GM21737 (cell line): Measurements from ENCODE around the gene ZMIZ1.

Experiments
- ATAC-seq: cut with Tn5 transposase; IDR thresholded peaks from one replicate; pipeline ENCODE4 v1.9.1; 2021; ENCODE audit warnings: mild to moderate bottlenecking, moderate library complexity; ENCODE audit not compliant: unreplicated experiment

Gene ZMIZ1

GRCh38 chr10:79224263-79224949 is 155.6 kb downstream of the ZMIZ1 start:
- no peak for ATAC-seq

DNA sequence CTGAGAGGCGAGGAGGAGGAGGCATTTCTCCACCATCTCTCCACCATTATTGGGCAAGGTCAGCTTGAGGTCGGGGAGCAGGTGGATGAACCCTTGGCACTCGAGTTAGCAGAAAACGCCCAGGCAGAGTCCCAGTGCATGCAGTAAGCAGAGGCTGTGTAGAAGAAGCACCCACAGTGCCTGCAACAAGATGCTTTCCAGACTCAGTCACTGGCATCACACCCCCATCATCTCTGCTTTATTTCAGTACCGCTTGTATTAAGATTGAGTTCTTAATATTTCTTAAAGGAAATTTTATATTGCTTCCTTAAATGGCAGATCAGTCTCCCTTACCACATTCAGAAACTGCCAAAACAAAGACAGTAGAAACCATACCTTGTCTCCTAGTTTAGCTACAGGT is 156.2 kb downstream of the ZMIZ1 start:
- ATAC-seq = no peak

- no peak for ATAC-seq
Observed at GRCh38 chr10:79226391-79227245, 157.9 kb downstream of the ZMIZ1 start.

DNA sequence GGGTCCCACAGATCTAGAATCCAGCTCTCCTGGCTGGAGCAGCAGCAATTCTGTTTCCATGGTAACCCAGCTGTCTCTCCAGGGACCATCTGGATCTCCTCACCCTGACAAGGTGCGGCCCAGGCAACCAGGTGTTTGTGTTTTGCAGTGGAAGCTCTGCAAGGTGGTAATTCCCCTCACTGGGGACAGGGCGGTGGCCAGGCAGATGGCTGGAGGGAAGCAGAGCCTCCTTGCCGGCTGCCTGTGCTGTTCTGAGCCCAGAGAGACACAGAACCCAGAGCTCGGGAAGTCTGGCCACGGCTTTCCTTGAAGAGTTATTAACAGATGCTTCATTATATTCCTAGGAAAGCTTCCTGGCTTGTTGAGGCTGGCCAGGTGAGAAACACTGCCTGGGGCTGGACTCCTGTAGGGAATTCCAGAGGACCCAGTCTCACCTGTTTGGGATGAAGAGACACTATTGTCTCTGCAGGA is 160.3 kb downstream of the ZMIZ1 start:
- no peak for ATAC-seq

DNA sequence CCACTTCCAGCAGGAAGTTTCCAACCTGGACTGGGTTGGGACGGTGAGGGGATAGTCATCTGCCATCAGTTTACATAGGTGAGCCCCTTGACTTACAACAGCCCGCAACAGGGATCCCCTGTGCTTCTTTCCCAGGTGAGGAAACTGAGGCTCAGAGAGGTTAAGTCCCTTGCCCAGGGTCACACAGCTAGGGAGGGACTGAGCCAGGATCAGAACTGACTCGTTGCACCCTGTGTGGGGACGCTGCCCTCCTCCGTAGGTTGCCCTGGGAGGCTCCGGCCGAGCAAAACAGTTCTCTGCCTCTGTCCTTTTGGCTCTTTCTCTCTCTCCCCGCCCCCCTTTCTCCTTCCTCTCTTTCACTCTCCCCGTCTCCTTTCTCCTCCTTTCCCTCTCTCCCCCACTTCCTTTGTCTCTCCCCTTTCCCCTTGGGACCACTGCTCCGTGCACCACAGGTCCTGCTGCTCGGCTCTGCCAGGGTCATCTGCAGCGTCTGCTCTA is 161.1 kb downstream of the ZMIZ1 start:
- ATAC-seq = no peak

GRCh38 chr10:79230328-79230830 is 161.6 kb downstream of the ZMIZ1 start:
- ATAC-seq = no peak

- no peak for ATAC-seq
Observed at GRCh38 chr10:79230850-79231249, 162.1 kb downstream of the ZMIZ1 start.

GRCh38 chr10:79231908-79232307 is 163.1 kb downstream of the ZMIZ1 start:
- no peak for ATAC-seq

DNA sequence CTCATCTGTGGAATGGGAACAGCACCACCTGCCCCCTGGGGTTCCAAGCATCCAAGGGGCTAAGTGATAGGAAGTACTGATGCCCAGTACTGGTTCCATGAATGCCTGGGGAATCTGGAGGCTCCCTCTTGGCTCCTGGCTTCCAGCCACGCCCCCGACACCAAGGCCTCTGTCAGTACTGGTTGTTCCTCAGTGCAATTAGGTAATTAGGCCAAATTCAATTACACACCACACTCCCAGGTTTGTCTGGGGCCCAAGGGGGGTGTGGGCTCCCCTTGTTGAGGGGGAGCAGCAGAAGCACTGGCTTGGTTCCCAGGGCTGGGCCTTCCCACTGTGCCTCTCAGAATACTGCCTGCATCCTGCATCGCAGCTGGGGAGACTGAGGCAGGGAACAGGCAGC is 164.1 kb downstream of the ZMIZ1 start:
- no peak for ATAC-seq

DNA sequence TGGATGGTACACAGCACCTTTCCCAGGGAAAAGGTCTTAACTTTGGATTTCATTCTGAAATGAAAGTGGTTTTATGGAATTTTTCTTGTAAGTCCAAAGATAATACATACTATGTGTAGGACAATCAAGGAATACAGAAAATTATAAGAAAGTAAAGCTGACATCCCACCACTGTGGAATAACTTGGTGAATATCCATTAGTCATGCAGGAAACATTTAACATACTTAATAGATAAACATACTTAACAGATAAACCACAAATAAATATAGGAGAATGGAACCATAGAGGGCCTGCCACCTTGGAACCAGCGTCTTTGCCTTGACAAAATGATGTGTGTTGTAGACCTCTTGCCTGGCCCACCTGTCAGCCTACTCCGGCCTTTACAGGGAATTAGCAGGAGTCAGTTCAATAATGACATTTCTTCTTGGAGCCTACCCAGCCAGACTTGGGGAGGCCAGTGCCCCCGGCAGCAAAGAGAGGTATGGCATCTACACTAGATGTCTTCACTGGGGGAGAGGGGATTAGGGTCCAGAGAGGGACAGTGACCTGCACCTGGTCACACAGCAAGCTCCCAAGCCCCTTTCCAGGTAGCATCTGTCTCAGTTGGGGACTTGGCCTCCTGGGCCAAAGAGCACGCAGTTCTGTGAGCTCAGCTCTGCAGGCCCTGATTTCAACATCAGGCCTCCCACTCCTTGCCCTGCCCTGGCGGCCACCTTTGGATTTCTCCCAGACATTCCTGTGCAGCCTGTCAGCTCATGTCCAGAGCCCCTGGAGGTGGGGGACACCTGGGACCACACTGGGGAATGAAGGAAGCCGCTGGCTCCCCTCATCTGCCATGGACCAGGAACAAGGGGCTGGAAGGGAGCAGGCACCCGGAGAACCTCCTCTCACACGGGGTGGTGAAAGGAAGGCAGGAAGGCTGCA is 165.9 kb downstream of the ZMIZ1 start:
- ATAC-seq = no peak

DNA sequence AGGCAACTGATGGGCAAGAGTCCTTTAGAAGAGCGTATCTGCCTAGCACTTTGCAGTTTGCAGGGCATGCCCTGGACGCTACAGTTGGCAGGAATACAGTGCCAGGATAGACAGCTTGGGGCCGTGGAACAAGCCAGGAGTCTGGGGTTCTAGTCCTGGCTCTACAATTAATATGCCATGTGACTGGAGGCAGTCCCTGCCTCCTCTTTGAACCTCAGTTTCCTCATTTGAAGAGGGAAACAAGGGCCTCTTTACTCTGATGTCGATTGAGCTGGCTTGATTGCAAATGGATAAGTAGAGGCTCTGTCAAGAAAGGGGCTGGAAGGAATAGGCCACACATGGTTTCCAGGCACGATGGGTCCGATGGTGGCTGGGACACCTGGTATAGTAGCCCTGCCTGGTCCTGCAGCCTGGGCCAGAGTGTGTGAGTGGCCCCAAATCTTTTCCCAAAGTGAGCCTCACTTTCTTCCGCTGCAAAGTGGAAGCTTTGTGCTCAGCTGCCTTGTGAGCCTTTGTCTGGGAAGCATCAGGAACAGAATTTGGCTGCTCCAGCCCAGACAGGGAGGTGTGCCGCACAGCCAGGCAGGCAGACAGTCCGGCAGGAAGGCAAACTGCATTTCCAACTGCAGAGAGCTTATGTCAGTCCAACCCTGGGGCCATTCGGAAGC is 167.1 kb downstream of the ZMIZ1 start:
- no peak for ATAC-seq

- no peak for ATAC-seq
Observed at GRCh38 chr10:79236433-79236765, 167.6 kb downstream of the ZMIZ1 start.

DNA sequence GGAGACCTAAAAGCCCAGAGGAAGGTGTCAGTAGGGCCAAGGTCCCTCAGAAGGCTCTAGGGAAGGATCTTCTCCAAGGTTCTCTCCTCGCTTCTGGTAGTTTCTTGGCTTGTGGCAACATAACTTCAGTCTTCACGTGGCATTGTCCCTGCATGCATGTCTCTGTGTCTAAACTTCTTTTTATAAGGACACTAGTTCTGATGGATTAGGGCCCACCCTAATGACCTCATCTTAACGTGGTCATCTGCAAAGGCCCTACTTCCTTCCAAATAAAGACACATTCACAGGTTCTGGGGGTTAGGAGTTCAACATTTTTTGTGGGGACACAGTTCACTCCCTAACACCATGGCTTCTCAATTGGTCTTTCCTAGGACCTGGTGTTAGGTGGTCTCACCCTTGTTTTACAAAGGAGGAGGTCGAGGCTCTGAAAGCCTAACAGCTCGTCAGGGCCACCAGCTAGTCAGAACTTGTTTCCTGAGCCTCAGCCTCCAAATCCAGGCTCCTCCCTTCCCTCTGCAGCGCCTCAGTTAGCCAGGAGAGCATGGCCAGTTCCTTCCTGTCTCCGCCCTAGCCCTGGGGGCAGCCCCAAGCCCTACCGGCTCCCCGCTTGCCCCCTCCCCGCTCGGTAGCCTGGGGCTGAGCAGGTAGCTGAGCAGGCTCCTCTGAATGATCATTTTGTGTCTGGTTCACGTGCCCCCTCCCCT is 168.8 kb downstream of the ZMIZ1 start:
- no peak for ATAC-seq

DNA sequence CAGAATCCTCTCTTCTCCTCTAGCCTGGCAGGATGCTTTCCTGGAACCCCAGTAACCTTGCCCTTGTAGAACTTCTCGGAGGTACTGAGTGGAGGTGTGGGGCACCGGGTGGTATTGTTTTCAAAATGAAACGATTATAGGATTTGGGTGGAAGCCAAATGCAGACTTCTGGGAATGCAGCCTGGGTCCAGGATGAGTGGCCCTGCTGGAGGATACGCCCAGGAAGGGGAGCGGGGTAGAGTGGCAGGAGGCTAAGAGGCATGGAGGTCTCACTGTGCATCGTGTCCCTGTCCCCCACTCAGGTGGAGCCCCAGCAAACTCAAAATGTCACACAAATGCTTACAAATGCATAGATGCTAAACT is 169.4 kb downstream of the ZMIZ1 start:
- ATAC-seq = no peak

- ATAC-seq = no peak
Observed at GRCh38 chr10:79238606-79239005, 169.8 kb downstream of the ZMIZ1 start.

- no peak for ATAC-seq
Observed at GRCh38 chr10:79239275-79239779, 170.6 kb downstream of the ZMIZ1 start.

DNA sequence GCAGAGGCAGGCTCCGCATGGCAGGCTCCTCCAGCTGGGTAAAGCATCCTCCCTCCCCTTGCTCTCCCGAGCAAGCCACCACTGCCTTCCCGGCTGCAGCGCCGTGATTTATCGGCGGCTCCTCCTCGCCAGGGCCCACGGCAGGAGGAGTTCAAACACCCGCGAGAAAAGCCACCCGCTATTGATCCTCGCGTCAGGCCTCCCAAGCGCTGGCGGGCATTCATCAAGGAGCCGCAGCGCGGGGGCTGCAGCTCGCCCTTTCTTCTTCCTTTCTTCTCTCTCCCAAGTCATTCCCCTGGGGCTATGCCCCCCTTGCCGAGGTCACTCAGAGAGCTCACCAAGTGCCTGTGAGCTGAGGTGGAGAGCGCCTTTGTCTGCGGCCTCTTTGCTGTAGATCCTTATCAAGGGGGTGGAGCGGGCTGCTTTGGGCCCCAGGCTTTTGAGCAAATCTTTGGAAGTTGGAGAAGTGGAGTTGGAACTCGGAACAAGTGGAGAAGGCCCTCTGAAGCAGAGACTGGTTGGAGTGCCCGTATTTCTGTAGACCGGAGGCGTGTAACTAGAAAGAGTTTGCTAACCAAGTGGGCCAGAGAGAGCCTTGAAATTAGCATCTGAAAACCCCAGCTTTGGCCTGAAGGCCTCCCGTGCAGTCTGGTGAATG is 171.3 kb downstream of the ZMIZ1 start:
- no peak for ATAC-seq

DNA sequence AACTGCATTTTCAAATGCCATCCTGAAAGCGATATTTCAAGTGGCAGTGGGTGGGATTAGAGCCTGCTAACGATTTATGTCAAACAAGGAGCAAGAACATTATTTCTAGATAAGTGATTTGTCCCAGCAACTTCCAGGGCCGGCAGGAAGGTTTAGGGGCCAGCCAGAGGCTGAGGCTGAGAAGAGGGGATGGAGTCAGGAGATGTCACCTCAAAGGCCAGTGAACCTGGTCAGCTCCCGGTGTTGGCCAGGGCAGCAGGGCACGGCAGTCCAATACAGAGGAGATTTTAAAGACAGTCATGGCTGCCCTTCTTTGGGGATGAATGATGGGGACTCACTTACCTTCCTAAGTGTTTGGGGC is 172.8 kb downstream of the ZMIZ1 start:
- no peak for ATAC-seq

DNA sequence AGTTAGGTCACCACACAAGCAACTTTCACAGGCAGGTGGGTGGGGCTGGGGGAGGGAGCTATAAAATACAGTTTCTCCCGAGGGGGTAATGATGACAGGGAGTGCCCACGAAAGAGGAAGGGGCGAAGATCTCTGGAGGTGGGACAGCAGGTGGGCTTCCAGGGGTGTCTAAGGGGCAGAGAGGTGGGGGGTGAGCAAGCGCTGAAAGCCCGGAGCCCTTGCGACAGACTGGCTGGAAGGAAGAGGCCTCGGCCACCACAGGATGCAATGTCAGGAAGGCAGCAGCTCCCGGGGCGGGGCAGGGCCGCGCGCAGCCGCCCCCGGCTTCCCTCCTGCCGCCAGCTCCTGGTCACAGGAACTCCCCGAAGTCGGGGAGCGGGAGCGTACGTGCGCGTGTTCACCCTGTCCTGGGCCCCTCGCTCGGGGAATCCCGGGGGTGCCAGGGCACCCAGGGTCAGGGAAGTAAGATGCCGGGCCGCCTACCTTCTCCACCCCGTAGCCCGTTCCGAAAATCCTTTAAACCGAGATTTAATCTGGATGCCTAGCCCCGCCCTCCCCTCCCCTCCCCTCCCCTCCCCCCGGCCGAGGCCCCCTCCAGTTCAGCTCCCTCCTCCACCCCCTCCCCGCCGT is 173.3 kb downstream of the ZMIZ1 start:
- ATAC-seq = peak; percentile 30
